Measurements from ENCODE around the gene RSPO1.

- TF ChIP-seq CTCF (conservative IDR thresholded peaks at IDR 0.05; ENCODE audit: low read depth, low read length), result no peak
- TF ChIP-seq EZH2phosphoT487 (IDR thresholded peaks at IDR 0.05; ENCODE audit: borderline replicate concordance, low read length), result no peak
These were observed 801 bp downstream of the RSPO1 start for GRCh38 chr1:37633938-37634243.

Data from PC-3 (cell line).